Measurements from ENCODE around the gene TMPRSS11F. TPM values are rescaled to one million over a fixed set of nuclear protein-coding genes. Genes with fewer than 3 reads are reported as not detected.

The TMPRSS11F gene
- total and polyA plus RNA-seq, 2 of the 4 experiments (the other 2 are of a cell fraction): not detected

DNA sequence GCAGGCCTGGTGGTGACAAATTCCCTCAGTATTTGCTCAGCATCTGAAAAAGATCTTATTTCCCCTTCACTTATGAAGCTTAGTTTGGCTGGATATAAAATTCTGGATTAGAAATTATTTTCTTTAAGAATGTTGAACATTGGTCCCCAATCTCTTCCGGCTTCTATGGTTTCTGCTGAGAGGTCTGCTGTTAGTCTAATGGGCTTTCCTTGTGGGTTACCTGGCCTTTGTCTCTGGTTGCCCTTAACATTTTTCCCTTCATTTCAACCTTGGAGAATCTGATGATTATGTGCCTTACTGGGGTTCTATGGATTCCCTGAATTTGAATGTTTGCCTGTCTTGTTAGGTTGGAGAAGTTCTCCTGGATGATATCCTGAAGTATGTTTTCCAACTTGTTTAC, 17.4 kb upstream of the TMPRSS11F start (continued):
- no peak for TF ChIP-seq RAD21 (IDR thresholded peaks at IDR 0.05; ENCODE audit: low read length)
- TF ChIP-seq CEBPB (IDR thresholded peaks at IDR 0.05; ENCODE audit: low read depth, low read length): no peak
- no peak for TF ChIP-seq SMC3 (IDR thresholded peaks at IDR 0.05; ENCODE audit: low read depth, low read length)

DNA sequence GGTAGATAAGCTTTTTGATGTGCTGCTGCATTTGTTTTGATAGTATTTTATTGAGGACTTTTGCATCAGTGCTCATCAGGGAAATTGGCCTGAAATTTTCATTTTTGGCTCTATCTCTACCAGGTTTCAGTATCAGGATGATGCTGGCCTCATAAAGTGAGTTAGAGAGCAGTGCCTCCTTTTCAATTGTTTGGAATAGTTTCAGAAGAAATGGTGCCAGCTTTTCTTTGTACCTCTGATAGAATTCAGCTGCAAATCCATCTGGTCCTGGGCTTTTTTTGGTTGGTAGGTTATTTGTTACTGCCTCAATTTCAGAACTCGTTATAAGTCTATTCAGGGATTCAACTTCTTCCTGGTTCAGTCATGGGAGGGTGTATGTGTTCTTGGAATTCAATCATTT, 15.6 kb upstream of the TMPRSS11F start:
- H4K5ac ChIP-seq (ENCODE audit: low read depth, low read length): no peak overlapping the region
- CTCF ChIA-PET: no interaction called here

More for the DNA sequence above, 15.6 kb upstream of the TMPRSS11F start:
- no peaks in the 10 kb centered on the region for H3K27me3 ChIP-seq (ENCODE audit: control insufficient read depth, insufficient read depth, low read length)
- H3K36me3 ChIP-seq (ENCODE audit: control insufficient read depth, insufficient read depth, low read length): no peaks in the 10 kb centered on the region
- no peak overlapping the region for H3K9ac ChIP-seq (ENCODE audit: low read depth, low read length)
- H3K27ac ChIP-seq (ENCODE audit: insufficient read depth, low read length): no peak overlapping the region
- no peak overlapping the region for H2BK5ac ChIP-seq (ENCODE audit: low read depth, low read length, poor library complexity, severe bottlenecking)
- no peak overlapping the region for H3K4ac ChIP-seq (ENCODE audit: low read depth, low read length)
- H4K20me1 ChIP-seq (ENCODE audit: insufficient read depth, low read length): no peaks in the 10 kb centered on the region
- WGBS, 2 experiments (ENCODE audit: extremely low coverage in 2 of 2, insufficient read length in 1 of 2): no CpG with 5 or more reads among the region's 1 CpG
- no peak overlapping the region for H2BK20ac ChIP-seq (ENCODE audit: low read depth, low read length)
- no peaks in the 10 kb centered on the region for H3K79me1 ChIP-seq (ENCODE audit: low read depth in 1 of 2, low read length in 2 of 2)
- intact Hi-C loops (cut with micrococcal nuclease): no loop called here
- H2BK120ac ChIP-seq (ENCODE audit: low read depth, low read length): no peak overlapping the region
- no peaks in the 10 kb centered on the region for H3K9me1 ChIP-seq (ENCODE audit: insufficient read depth, low read length)
- H3K4me3 ChIP-seq (ENCODE audit: insufficient read depth, low read depth, low read length): no peak overlapping the region
- DNase-seq (no peak), ATAC-seq (ENCODE audit: low read depth) (no peak)
- in situ Hi-C loops (cut with MboI; ENCODE audit: low sequenced_read_pairs): no loop called here
- POLR2A ChIA-PET (ENCODE audit: unreplicated experiment): no interaction called here
- no peak overlapping the region for H2AFZ ChIP-seq (replicated peaks; ENCODE audit: low read length, poor library complexity)
- H2AK5ac ChIP-seq (ENCODE audit: low read depth, low read length): no peak overlapping the region
- TF ChIP-seq POLR2A (IDR thresholded peaks at IDR 0.05; ENCODE audit: low read depth, low read length) (no peak), RAD21 (IDR thresholded peaks at IDR 0.05; ENCODE audit: low read length) (no peak), RFX5 (IDR thresholded peaks at IDR 0.05; ENCODE audit: low read depth, low read length) (no peak), SMC3 (IDR thresholded peaks at IDR 0.05; ENCODE audit: low read depth, low read length) (no peak), CHD1 (IDR thresholded peaks at IDR 0.05; ENCODE audit: low read depth, low read length) (no peak), CEBPB (IDR thresholded peaks at IDR 0.05; ENCODE audit: low read depth, low read length) (no peak), MXI1 (IDR thresholded peaks at IDR 0.05; ENCODE audit: borderline replicate concordance, low read depth, low read length) (no peak), NFE2L2 (IDR thresholded peaks at IDR 0.05; ENCODE audit: low read depth, low read length) (no peak), MAZ (IDR thresholded peaks at IDR 0.05; ENCODE audit: borderline replicate concordance, low read depth, low read length) (no peak), RCOR1 (IDR thresholded peaks at IDR 0.05; ENCODE audit: insufficient replicate concordance, low read length) (no peak), FOS (IDR thresholded peaks at IDR 0.05; ENCODE audit: low read depth, low read length) (no peak)
- TF ChIP-seq, protein P1, sequence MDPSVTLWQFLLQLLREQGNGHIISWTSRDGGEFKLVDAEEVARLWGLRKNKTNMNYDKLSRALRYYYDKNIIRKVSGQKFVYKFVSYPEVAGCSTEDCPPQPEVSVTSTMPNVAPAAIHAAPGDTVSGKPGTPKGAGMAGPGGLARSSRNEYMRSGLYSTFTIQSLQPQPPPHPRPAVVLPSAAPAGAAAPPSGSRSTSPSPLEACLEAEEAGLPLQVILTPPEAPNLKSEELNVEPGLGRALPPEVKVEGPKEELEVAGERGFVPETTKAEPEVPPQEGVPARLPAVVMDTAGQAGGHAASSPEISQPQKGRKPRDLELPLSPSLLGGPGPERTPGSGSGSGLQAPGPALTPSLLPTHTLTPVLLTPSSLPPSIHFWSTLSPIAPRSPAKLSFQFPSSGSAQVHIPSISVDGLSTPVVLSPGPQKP (IDR thresholded peaks at IDR 0.05; ENCODE audit: borderline replicate concordance, low read depth, low read length): no peak
- TF ChIP-seq, protein P2, sequence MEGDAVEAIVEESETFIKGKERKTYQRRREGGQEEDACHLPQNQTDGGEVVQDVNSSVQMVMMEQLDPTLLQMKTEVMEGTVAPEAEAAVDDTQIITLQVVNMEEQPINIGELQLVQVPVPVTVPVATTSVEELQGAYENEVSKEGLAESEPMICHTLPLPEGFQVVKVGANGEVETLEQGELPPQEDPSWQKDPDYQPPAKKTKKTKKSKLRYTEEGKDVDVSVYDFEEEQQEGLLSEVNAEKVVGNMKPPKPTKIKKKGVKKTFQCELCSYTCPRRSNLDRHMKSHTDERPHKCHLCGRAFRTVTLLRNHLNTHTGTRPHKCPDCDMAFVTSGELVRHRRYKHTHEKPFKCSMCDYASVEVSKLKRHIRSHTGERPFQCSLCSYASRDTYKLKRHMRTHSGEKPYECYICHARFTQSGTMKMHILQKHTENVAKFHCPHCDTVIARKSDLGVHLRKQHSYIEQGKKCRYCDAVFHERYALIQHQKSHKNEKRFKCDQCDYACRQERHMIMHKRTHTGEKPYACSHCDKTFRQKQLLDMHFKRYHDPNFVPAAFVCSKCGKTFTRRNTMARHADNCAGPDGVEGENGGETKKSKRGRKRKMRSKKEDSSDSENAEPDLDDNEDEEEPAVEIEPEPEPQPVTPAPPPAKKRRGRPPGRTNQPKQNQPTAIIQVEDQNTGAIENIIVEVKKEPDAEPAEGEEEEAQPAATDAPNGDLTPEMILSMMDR (conservative IDR thresholded peaks at IDR 0.05; ENCODE audit: low read depth, low read length): no peak
- TF ChIP-seq, protein P3, sequence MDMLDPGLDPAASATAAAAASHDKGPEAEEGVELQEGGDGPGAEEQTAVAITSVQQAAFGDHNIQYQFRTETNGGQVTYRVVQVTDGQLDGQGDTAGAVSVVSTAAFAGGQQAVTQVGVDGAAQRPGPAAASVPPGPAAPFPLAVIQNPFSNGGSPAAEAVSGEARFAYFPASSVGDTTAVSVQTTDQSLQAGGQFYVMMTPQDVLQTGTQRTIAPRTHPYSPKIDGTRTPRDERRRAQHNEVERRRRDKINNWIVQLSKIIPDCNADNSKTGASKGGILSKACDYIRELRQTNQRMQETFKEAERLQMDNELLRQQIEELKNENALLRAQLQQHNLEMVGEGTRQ (IDR thresholded peaks at IDR 0.05; ENCODE audit: low read depth, low read length): no peak
- dilution Hi-C loops (cut with HindIII; ENCODE audit: low sequenced_read_pairs, unreplicated experiment): no loop called here
- H2AK9ac ChIP-seq (replicated peaks; ENCODE audit: low read depth, low read length, poor library complexity): no peak overlapping the region
- no peaks in the 10 kb centered on the region for H3K9me3 ChIP-seq (ENCODE audit: control insufficient read depth, insufficient read depth, low read length)
- no peak overlapping the region for H2BK15ac ChIP-seq (ENCODE audit: low read depth, low read length)
- H3K23ac ChIP-seq (ENCODE audit: low read depth, low read length): no peak overlapping the region
- no peaks in the 10 kb centered on the region for H3K4me1 ChIP-seq (ENCODE audit: control insufficient read depth, insufficient read depth, low read length)
- no TSS peak for BruUV-seq (replicated peaks)
- H3K18ac ChIP-seq (ENCODE audit: low read depth, low read length): no peak overlapping the region
- no peak overlapping the region for H3K4me2 ChIP-seq (ENCODE audit: low read depth, low read length)
- H3K14ac ChIP-seq (replicated peaks; ENCODE audit: low read depth, low read length): no peak overlapping the region
- H3K56ac ChIP-seq (ENCODE audit: extremely low read depth, insufficient read depth, low read length): no peak overlapping the region
- H4K91ac ChIP-seq (ENCODE audit: insufficient read depth, low read depth, low read length): no peak overlapping the region
- H4K8ac ChIP-seq (ENCODE audit: low read depth in 2 of 2, low read length in 2 of 2): no peak overlapping the region

All from IMR-90 (cell line).